Endothelial cell of umbilical vein (primary cell): Measurements from ENCODE around the gene APC2.
A peak's percentile ranks its signal among the peaks of the same experiment; 100 is the strongest.

Source experiments
- CTCF ChIP-seq, 2 donors: IDR thresholded peaks; 1 replicate in 1 of 2; 2 replicates in 1 of 2; pipeline ENCODE4 v1.5.1; 2011; ENCODE audit warnings: low read length in 2 of 2, mild to moderate bottlenecking in 2 of 2, moderate library complexity in 2 of 2, control low read depth in 1 of 2, inconsistent platforms in 1 of 2, low read depth in 1 of 2; ENCODE audit not compliant: insufficient read depth in 1 of 2; ENCODE audit errors: extremely low read depth in 1 of 2
- EZH2 ChIP-seq: IDR thresholded peaks from 2 replicates; pipeline ENCODE4 v1.6.1; 2012; ENCODE audit warnings: borderline replicate concordance, low read depth, mild to moderate bottlenecking, moderate library complexity, low read length, inconsistent platforms; ENCODE audit not compliant: severe bottlenecking
- JUN ChIP-seq: IDR thresholded peaks from 2 replicates; pipeline ENCODE4 v1.6.1; 2011; ENCODE audit warnings: borderline replicate concordance, low read depth; ENCODE audit not compliant: insufficient read length, insufficient read depth
- MAX ChIP-seq: IDR thresholded peaks from 2 replicates; pipeline ENCODE4 v1.6.1; 2011; ENCODE audit not compliant: insufficient read depth, insufficient read length
- MYC ChIP-seq: IDR thresholded peaks from one replicate; pipeline ENCODE4 v1.6.1; 2011; ENCODE audit warnings: mild to moderate bottlenecking, low read depth, low read length
- POLR2A ChIP-seq: IDR thresholded peaks from 2 replicates; pipeline ENCODE4 v1.6.1; 2012; ENCODE audit warnings: low read depth, mild to moderate bottlenecking, control low read depth, low read length

- TF ChIP-seq POLR2A, result no peak
- TF ChIP-seq EZH2, result no peak
- TF ChIP-seq CTCF (IDR thresholded peaks at IDR 0.05; ENCODE audit: extremely low read depth in 1 of 2, insufficient read depth in 1 of 2, low read depth in 1 of 2, low read length in 2 of 2), result peak; percentile 81 to 96
- TF ChIP-seq MYC, result no peak
- TF ChIP-seq MAX, result no peak
- no peak for TF ChIP-seq JUN
Measured at GRCh38 chr19:1445185-1445931, 4.6 kb upstream of the APC2 start.
